T-helper 1 cell treated with Interleukin-12 subunit alpha and Interleukin-12 subunit beta and Interleukin-4 antibody, amounts not matched to agents 30 ng/mL and 1 ng/mL, for 36 hours (primary cell): ENCODE measurements around the gene DNAJC16. TPM values are rescaled to one million over a fixed set of nuclear protein-coding genes. Genes with fewer than 3 reads are reported as not detected.

Experiments used
- intact Hi-C: fragments of 100-400 bp; cut with micrococcal nuclease; formaldehyde crosslinking; loops from one replicate; pipeline ENCODE4 v1.15.1; 2024
- total RNA-seq: library from RNA; stranded (reverse); gene quantifications from 2 replicates; pipeline ENCODE4 v1.2.3, GENCODE V29; 2022

Gene DNAJC16
- total RNA-seq, 1 donor from 2014 or later, result 21.6 TPM

- intact Hi-C loops, result loop anchor here (1.0 to 10.0 kb wide), 10 partner anchors 14 to 747 kb away; partner anchors contain the start of genes CASP9, SZRD1 and ZBTB17
Measured at GRCh38 chr1:15617173-15618076, 90.8 kb downstream of the DNAJC16 start, which contains the start of gene DDI2. DDI2 (plus strand) TSS chr1:15617458; CDS start chr1:15617671, 213 bp downstream.

DNA sequence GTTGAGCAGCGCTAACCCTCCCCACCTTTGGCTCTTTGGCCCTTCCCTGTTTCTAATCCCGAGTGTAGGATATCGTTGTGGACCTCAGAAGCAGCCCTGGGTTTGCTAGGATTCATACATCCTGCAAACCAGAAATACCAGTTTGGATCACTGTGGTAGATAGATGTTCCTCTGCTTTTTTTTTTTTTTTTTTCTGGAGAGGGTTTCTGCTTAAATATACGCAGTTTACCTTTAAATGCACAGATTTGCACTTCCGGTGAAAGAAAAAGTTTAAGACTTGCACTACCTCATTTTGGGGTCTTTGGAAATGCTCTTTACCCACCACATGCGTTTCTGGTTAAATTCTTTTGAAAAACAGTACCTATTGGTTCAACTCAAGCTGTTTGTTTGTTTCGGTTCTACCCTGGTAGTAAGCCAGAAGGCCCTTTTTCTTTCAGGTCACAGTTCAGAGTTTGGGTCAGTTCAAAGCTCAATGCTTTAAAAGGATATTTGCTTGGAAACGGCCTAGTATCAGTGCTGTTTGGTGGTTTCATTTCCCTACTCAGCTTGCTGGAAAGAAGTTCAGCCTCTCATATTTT is 91.5 kb downstream of the DNAJC16 start:
- intact Hi-C loops, result loop anchor here (1.0 to 10.0 kb wide), 3 partner anchors 67 to 747 kb away; partner anchors contain the start of gene SZRD1

GRCh38 chr1:15618655-15619525 is 92.2 kb downstream of the DNAJC16 start:
- intact Hi-C loops, result loop anchor here (1.0 to 10.0 kb wide), 3 partner anchors 66 to 746 kb away; partner anchors contain the start of gene SZRD1

- intact Hi-C loops, result no loop called here
Measured at GRCh38 chr1:15620155-15620545, 93.5 kb downstream of the DNAJC16 start.

- intact Hi-C loops, result no loop called here
Measured at GRCh38 chr1:15620902-15621682, 94.4 kb downstream of the DNAJC16 start.

GRCh38 chr1:15621975-15622374 is 95.3 kb downstream of the DNAJC16 start:
- intact Hi-C loops, result no loop called here

- intact Hi-C loops, result no loop called here
Measured at GRCh38 chr1:15622712-15623373, 96.2 kb downstream of the DNAJC16 start.

DNA sequence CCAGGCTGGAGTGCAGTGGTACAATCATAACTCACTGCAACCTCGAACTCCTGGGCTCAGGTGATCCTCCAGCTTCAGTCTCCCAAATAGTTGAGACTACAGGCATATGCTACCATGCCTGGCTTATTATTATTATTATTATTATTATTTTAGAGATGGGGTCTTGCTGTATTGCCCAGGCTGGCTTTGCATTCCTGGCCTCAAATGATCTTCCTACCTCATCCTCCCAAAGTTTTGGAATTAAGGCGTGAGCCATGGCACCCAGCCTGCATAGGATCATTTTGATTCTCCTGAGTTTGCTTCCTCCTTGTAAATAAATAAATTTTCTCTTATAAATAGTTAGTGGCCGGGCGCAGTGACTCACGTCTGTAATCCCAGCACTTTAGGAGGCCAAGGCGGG is 96.8 kb downstream of the DNAJC16 start:
- intact Hi-C loops, result no loop called here

- intact Hi-C loops, result no loop called here
Measured at GRCh38 chr1:15624133-15624714, 97.6 kb downstream of the DNAJC16 start.

GRCh38 chr1:15625056-15625917 is 98.6 kb downstream of the DNAJC16 start:
- intact Hi-C loops, result no loop called here

Other genes with a start within 250 kb of the DNAJC16 start
- gene EFHD2, start 117.0 kb upstream of the DNAJC16 start, total RNA-seq, result 146 and 149 TPM in 2 replicates
- gene CTRC, start 88.4 kb upstream of the DNAJC16 start, total RNA-seq, result 0.66 and 1.0 TPM in 2 replicates
- gene CELA2A, start 70.1 kb upstream of the DNAJC16 start, total RNA-seq, result not detected in 2 replicates
- gene CELA2B, start 50.7 kb upstream of the DNAJC16 start, total RNA-seq, result not detected in 2 replicates
- 26.0 and 27.1 TPM in 2 replicates for gene CASP9, start 2.6 kb upstream of the DNAJC16 start, total RNA-seq
- gene AGMAT, start 58.2 kb downstream of the DNAJC16 start, total RNA-seq, result 18.3 TPM in 2 replicates
- 36.3 and 39.6 TPM in 2 replicates for gene DDI2, start 90.6 kb downstream of the DNAJC16 start, total RNA-seq
- gene PLEKHM2, start 157.5 kb downstream of the DNAJC16 start, total RNA-seq, result 65.1 and 72.1 TPM in 2 replicates
- gene SLC25A34, start 209.4 kb downstream of the DNAJC16 start, total RNA-seq, result 1.6 and 2.6 TPM in 2 replicates
- gene TMEM82, start 215.7 kb downstream of the DNAJC16 start, total RNA-seq, result not detected in 2 replicates
- not detected in 2 replicates for gene FBLIM1, start 231.9 kb downstream of the DNAJC16 start, total RNA-seq